Adrenal gland (tissue), 5 donors: ENCODE data around the gene CCDC69.

ENCODE experiments used
- CTCF ChIP-seq, 6 experiments: fragments of 450-650 bp in 4 of 6; fragments of 200-600 bp in 2 of 6; sonication (generic) in 1 of 6; IDR thresholded peaks; 1 replicate in 5 of 6; 2 replicates in 1 of 6; pipeline versions ENCODE4 v1.5.1 to v1.8.0; 2016 to 2021; ENCODE audit warnings: antibody characterized with exemption in 6 of 6, mild to moderate bottlenecking in 2 of 6, moderate library complexity in 1 of 6
- POLR2A ChIP-seq, 2 donors: fragments of 450-650 bp; IDR thresholded peaks; one replicate each; pipeline ENCODE4 v1.6.1; 2017; ENCODE audit warnings: antibody characterized with exemption in 2 of 2, mild to moderate bottlenecking in 2 of 2, moderate library complexity in 1 of 2
- donor health status: DM: no; HTN: no; CAD: no.

GRCh38 chr5:151134228-151134627 is 89.7 kb downstream of the CCDC69 start:
- TF ChIP-seq POLR2A (IDR thresholded peaks at IDR 0.05) (no peak), CTCF (IDR thresholded peaks at IDR 0.05) (no peak)
